Activated gamma-delta T cell (primary cell): ENCODE measurements around the gene CASTOR2.
"Not testable (repeated sequence)": the region's sequence is repeated elsewhere in the genome, so short reads cannot be mapped to it uniquely, and the experiment has no call there.

Experiments
- DNase-seq: peaks from one replicate; lab custom pipeline; 2025; lab: John Stamatoyannopoulos, UW

Gene CASTOR2

GRCh38 chr7:74994869-74995543 is 30.5 kb downstream of the CASTOR2 start:
- not testable (repeated sequence) for DNase-seq

- DNase-seq, result not testable (repeated sequence)
These were observed 31.9 kb downstream of the CASTOR2 start for GRCh38 chr7:74996361-74996760.

- not testable (repeated sequence) for DNase-seq
These were observed 33.3 kb downstream of the CASTOR2 start for GRCh38 chr7:74997811-74998210.

GRCh38 chr7:75001356-75001755 is 36.9 kb downstream of the CASTOR2 start:
- not testable (repeated sequence) for DNase-seq

GRCh38 chr7:75010036-75010435 is 45.5 kb downstream of the CASTOR2 start:
- DNase-seq, result no peak

- DNase-seq, result no peak
These were observed 53.3 kb downstream of the CASTOR2 start for GRCh38 chr7:75017832-75018231.

- DNase-seq, result no peak
These were observed 54.3 kb downstream of the CASTOR2 start for GRCh38 chr7:75018570-75019364.

GRCh38 chr7:75019800-75020199 is 55.3 kb downstream of the CASTOR2 start:
- no peak for DNase-seq

GRCh38 chr7:75024922-75025321 is 60.4 kb downstream of the CASTOR2 start:
- no peak for DNase-seq

- no peak for DNase-seq
These were observed 63.8 kb downstream of the CASTOR2 start for GRCh38 chr7:75028299-75028698.

- DNase-seq, result no peak
These were observed 68.6 kb downstream of the CASTOR2 start for GRCh38 chr7:75033064-75033463.

- no peak for DNase-seq
These were observed 69.3 kb downstream of the CASTOR2 start for GRCh38 chr7:75033826-75034225.

- no peak for DNase-seq
These were observed 74.0 kb downstream of the CASTOR2 start for GRCh38 chr7:75038508-75038907.

- no peak for DNase-seq
These were observed 74.7 kb downstream of the CASTOR2 start for GRCh38 chr7:75039166-75039565.

- DNase-seq, result no peak
These were observed 75.2 kb downstream of the CASTOR2 start for GRCh38 chr7:75039709-75040108.

- no peak for DNase-seq
These were observed 76.0 kb downstream of the CASTOR2 start for GRCh38 chr7:75040512-75040911.

GRCh38 chr7:75042286-75042685 is 77.8 kb downstream of the CASTOR2 start:
- DNase-seq, result no peak

- no peak for DNase-seq
These were observed 78.6 kb downstream of the CASTOR2 start for GRCh38 chr7:75042831-75043703.

- no peak for DNase-seq
These were observed 81.4 kb downstream of the CASTOR2 start for GRCh38 chr7:75045881-75046280.

GRCh38 chr7:75048435-75049379 is 84.2 kb downstream of the CASTOR2 start:
- DNase-seq, result no peak

GRCh38 chr7:75049817-75050216 is 85.3 kb downstream of the CASTOR2 start:
- no peak for DNase-seq
